ENCODE measurements around the gene OR51M1. TPM values are rescaled to one million over a fixed set of nuclear protein-coding genes. Genes with fewer than 3 reads are reported as not detected.
A peak's percentile ranks its signal among the peaks of the same experiment; 100 is the strongest.

OR51M1 gene
- total RNA-seq, 1 donor from 2014 or later: not detected

GRCh38 chr11:5366856-5367255 is 16.8 kb upstream of the OR51M1 start:
- no peaks in the 10 kb centered on the region for H3K36me3 ChIP-seq (ENCODE audit: insufficient read depth, low read length)
- H3K9ac ChIP-seq (ENCODE audit: low read length): peak overlapping the region; percentile 74
- TF ChIP-seq, protein P1, sequence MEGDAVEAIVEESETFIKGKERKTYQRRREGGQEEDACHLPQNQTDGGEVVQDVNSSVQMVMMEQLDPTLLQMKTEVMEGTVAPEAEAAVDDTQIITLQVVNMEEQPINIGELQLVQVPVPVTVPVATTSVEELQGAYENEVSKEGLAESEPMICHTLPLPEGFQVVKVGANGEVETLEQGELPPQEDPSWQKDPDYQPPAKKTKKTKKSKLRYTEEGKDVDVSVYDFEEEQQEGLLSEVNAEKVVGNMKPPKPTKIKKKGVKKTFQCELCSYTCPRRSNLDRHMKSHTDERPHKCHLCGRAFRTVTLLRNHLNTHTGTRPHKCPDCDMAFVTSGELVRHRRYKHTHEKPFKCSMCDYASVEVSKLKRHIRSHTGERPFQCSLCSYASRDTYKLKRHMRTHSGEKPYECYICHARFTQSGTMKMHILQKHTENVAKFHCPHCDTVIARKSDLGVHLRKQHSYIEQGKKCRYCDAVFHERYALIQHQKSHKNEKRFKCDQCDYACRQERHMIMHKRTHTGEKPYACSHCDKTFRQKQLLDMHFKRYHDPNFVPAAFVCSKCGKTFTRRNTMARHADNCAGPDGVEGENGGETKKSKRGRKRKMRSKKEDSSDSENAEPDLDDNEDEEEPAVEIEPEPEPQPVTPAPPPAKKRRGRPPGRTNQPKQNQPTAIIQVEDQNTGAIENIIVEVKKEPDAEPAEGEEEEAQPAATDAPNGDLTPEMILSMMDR (IDR thresholded peaks at IDR 0.05; ENCODE audit: insufficient read depth, low read depth, low read length): no peak
- no peak for TF ChIP-seq EZH2 (IDR thresholded peaks at IDR 0.05; ENCODE audit: insufficient read depth, low read length)
- peak overlapping the region; percentile 9 for H3K4me3 ChIP-seq (ENCODE audit: insufficient read depth, low read depth, low read length)
- H3K27me3 Mint-ChIP-seq (ENCODE audit: low read depth, unreplicated experiment): no peaks in the 10 kb centered on the region
- H3K4me3 Mint-ChIP-seq (ENCODE audit: unreplicated experiment): no peak overlapping the region
- H3K27me3 ChIP-seq (ENCODE audit: insufficient read depth, low read length): no peaks in the 10 kb centered on the region
- peaks cover 59% of the 10 kb centered on the region for H3K4me1 Mint-ChIP-seq (ENCODE audit: low read depth, unreplicated experiment)
- no peaks in the 10 kb centered on the region for H3K9me3 ChIP-seq (ENCODE audit: insufficient read depth, low read depth, low read length)
- no peaks in the 10 kb centered on the region for H4K20me1 ChIP-seq (ENCODE audit: insufficient read depth, low read length)
- H3K79me2 ChIP-seq (ENCODE audit: insufficient read depth, low read length): no peaks in the 10 kb centered on the region
- H3K27ac Mint-ChIP-seq (ENCODE audit: unreplicated experiment): peak overlapping the region; percentile 92
- no peaks in the 10 kb centered on the region for H3K9me3 Mint-ChIP-seq (ENCODE audit: unreplicated experiment)
- H3K4me2 ChIP-seq (ENCODE audit: low read length): peak overlapping the region; percentile 66
- peak overlapping the region; percentile 94 for H3K27ac ChIP-seq (ENCODE audit: low read depth, low read length)
- FAIRE-seq (peak; percentile 59), DNase-seq (ENCODE audit: low read depth) (peak; percentile 44)
- H3K4me1 ChIP-seq (ENCODE audit: insufficient read depth, low read length): peaks cover 51% of the 10 kb centered on the region
- no peaks in the 10 kb centered on the region for H3K36me3 Mint-ChIP-seq (ENCODE audit: low read depth, unreplicated experiment)
- H2AFZ ChIP-seq (ENCODE audit: low read depth, low read length): no peak overlapping the region

- H3K27ac Mint-ChIP-seq (ENCODE audit: unreplicated experiment): peak overlapping the region; percentile 92
Observed at GRCh38 chr11:5367448-5368074, 16.1 kb upstream of the OR51M1 start.

More at GRCh38 chr11:5367448-5368074, 16.1 kb upstream of the OR51M1 start:
- Mint-ChIP-seq H3K9me3 (ENCODE audit: unreplicated experiment) (no peaks in the 10 kb centered on the region), H3K4me3 (ENCODE audit: unreplicated experiment) (no peak overlapping the region), H3K27me3 (ENCODE audit: low read depth, unreplicated experiment) (no peaks in the 10 kb centered on the region), H3K36me3 (ENCODE audit: low read depth, unreplicated experiment) (no peaks in the 10 kb centered on the region), H3K4me1 (ENCODE audit: low read depth, unreplicated experiment) (peaks cover 56% of the 10 kb centered on the region)
- H3K9me3 ChIP-seq (ENCODE audit: insufficient read depth, low read depth, low read length): no peaks in the 10 kb centered on the region
- peak overlapping the region; percentile 66 for H3K4me2 ChIP-seq (ENCODE audit: low read length)
- TF ChIP-seq, protein P1 (IDR thresholded peaks at IDR 0.05; ENCODE audit: insufficient read depth, low read depth, low read length): no peak
- TF ChIP-seq EZH2 (IDR thresholded peaks at IDR 0.05; ENCODE audit: insufficient read depth, low read length): no peak
- H3K4me3 ChIP-seq (ENCODE audit: insufficient read depth, low read depth, low read length): no peak overlapping the region
- H3K36me3 ChIP-seq (ENCODE audit: insufficient read depth, low read length): no peaks in the 10 kb centered on the region
- DNase-seq (ENCODE audit: low read depth): peak; percentile 90
- H3K27ac ChIP-seq (ENCODE audit: low read depth, low read length): peak overlapping the region; percentile 94
- H3K79me2 ChIP-seq (ENCODE audit: insufficient read depth, low read length): no peaks in the 10 kb centered on the region
- no peaks in the 10 kb centered on the region for H3K27me3 ChIP-seq (ENCODE audit: insufficient read depth, low read length)
- FAIRE-seq: peak; percentile 63
- peak overlapping the region; percentile 74 for H3K9ac ChIP-seq (ENCODE audit: low read length)
- H2AFZ ChIP-seq (ENCODE audit: low read depth, low read length): no peak overlapping the region
- peaks cover 44% of the 10 kb centered on the region for H3K4me1 ChIP-seq (ENCODE audit: insufficient read depth, low read length)
- H4K20me1 ChIP-seq (ENCODE audit: insufficient read depth, low read length): no peaks in the 10 kb centered on the region

All from astrocyte (in vitro differentiated cells and primary cell).